ENCODE results near the gene SNRNP25. TPM values are rescaled to one million over a fixed set of nuclear protein-coding genes. Genes with fewer than 3 reads are reported as not detected.
A peak's percentile ranks its signal among the peaks of the same experiment; 100 is the strongest.
"Not testable (repeated sequence)": the region's sequence is repeated elsewhere in the genome, so short reads cannot be mapped to it uniquely, and the experiment has no call there.

SNRNP25 gene
- total RNA-seq, 1 experiment from 2014 or later: 37.0 TPM

DNA sequence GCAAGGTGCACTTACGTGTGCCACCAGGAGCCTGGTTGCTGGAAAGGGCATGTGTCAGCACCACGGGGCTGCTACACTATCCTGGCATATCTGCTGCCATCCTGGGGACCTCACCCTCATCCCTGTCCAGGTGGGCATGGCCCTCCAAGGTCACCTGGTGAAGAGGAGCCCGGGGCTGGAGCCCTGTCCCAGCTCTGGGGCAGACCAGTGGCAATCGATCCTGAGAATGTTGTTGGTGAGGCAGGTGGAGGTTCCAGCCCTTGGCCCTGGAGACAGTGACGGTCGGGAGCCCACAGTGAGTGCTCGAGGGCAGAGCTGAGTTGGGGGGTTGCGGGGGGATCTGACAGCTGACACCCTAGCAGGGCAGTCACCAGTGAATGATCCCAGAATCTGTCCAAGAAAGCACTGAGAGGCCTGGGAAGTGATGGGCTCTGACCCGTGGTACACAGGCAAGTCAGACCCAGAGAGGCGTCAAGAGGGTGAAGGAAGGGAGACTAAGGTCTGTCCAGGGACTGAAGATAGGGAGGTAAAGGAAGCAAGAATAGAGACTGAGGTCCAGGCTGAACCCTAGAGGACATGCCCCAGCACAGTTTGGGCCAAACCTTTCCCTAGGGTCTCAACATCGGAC is 17.8 kb upstream of the SNRNP25 start:
- Histone ChIP-seq H3K9me3 (replicated peaks) (no peaks in the 10 kb centered on the region), H3K27ac (no peak overlapping the region), H3K4me3 (no peak overlapping the region), H3K4me1 (replicated peaks) (no peaks in the 10 kb centered on the region), H3K36me3 (no peaks in the 10 kb centered on the region), H3K27me3 (replicated peaks) (no peaks in the 10 kb centered on the region)
- DNase-seq (ENCODE audit: low read depth in 1 of 2, low spot score in 2 of 2): no peak

DNA sequence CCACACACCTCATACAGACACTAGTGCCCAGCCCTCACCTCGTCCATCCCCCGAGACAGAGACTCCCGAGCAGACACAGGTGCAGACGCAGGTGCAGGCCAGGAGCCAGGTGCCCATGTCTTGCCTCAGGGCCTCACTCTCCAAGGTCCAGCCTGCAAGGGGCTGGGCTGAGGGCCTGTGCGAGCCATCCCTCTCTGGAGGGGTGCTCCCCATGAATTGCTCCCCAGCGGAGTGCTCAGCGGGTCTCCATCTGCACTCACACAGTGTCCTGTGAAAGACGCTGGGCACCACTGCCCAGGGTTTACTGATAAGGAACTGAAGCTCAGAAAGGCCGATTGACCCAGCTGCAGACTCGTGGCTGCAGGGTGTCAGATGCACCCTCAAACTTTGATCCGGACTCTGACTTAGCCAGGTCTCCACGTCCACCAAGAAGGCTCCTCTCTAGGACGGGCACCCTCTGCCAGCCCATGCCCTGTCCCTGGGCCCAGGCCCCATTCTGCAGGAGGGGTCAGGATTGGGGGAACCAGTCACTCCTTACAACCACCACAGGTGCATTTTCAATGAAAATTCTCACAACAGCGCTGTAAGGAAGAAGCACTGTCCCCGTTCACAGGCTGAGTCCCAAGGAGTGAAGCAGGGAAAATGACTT is 17.2 kb upstream of the SNRNP25 start:
- no peak for DNase-seq (ENCODE audit: low read depth in 1 of 2, low spot score in 2 of 2)
- no peaks in the 10 kb centered on the region for H3K9me3 ChIP-seq (replicated peaks)
- H3K36me3 ChIP-seq: no peaks in the 10 kb centered on the region
- H3K4me1 ChIP-seq (replicated peaks): no peaks in the 10 kb centered on the region
- no peaks in the 10 kb centered on the region for H3K27me3 ChIP-seq (replicated peaks)
- H3K4me3 ChIP-seq: no peak overlapping the region
- H3K27ac ChIP-seq: no peak overlapping the region

DNA sequence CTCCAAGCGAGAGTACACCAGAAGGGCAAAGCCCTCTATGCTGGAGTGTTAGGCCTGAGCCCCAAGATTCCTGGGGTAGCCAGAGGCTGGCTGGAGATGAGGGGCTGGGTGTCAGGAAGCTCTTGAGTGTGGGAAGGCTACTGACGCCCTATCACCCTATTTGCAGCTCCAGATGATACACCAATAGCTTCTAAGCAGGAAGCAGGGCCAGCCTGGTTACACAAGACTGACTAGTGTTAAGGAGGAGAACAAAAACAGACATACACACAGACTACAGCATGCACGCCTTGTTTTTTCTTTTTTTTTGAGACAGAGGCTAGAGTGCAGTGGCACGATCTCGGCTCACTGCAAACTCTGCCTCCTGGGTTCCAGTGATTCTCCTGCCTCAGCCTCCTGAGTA is 16.1 kb upstream of the SNRNP25 start:
- Histone ChIP-seq H3K4me1 (replicated peaks) (no peaks in the 10 kb centered on the region), H3K4me3 (no peak overlapping the region), H3K27me3 (replicated peaks) (no peaks in the 10 kb centered on the region), H3K9me3 (replicated peaks) (no peaks in the 10 kb centered on the region), H3K27ac (no peak overlapping the region), H3K36me3 (no peaks in the 10 kb centered on the region)
- DNase-seq (ENCODE audit: low read depth in 1 of 2, low spot score in 2 of 2): no peak

DNA sequence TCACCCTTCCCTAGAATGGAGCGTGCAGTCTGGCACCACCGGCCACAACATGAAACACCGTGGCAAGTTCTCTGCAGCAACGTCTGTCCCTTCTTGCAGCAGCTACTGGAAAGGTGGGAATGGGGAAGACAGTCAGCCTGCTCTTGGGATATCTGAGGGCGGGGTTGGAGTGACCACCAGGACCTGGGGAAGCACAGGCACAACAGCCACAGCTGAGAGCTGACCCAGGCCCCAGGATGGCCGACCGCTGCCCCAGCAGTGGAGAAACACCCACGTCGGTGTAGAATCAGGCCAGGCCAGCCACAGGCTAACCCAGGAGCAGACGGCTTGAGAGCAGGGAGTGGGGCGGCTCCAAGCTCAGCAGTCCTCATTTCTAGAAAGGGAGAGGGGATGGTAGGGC is 15.4 kb upstream of the SNRNP25 start:
- not testable (repeated sequence) for H3K36me3 ChIP-seq; H3K27ac ChIP-seq; H3K27me3 ChIP-seq (replicated peaks); H3K4me3 ChIP-seq; H3K9me3 ChIP-seq (replicated peaks); H3K4me1 ChIP-seq (replicated peaks); DNase-seq (ENCODE audit: low read depth in 1 of 2, low spot score in 2 of 2)

DNA sequence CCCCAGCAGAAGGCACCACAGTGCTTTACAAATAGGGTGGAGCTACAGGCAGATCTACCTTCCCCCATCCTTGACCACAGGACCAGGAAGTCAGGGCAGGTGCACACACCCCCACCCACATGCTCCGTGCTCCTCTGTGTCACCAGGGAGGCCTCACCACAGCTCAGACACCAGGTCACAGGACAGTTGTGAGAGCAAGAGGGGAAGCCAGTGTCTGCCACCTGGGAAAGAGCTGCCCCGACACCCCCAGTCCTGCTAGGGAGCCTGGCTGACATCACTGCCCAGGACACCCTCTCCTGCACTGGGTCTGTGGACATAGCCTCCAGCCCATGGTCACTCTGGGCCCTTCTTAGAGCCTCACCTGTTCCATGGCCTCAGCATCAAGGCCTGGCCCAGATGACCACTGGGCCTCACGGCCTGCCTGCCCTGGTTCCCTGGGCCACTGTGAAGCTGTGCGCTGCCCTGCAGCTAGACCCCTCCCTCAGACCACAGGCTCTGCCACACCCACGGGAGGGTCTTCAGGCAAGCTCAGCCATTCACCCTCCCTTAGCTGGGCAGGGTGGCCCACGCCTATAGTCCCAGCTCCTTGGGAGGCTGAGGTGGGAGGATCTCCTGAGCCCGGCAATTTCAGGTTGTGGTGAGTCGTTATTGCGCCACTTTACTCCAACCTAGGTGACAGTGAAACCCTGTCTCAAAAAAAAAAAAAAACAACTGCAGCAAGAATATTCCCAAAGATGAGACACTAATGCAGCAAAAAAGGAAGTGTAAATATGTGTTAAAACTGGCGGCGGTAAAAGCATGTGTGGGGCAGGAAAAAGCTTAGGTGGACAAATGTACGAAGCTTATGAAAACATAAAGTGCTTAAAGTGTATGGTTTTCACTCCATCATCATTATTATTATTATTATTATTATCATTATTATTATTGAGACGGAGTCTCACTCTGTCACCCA is 14.4 kb upstream of the SNRNP25 start:
- Histone ChIP-seq H3K27ac (no peak overlapping the region), H3K9me3 (replicated peaks) (no peaks in the 10 kb centered on the region), H3K4me1 (replicated peaks) (no peaks in the 10 kb centered on the region), H3K27me3 (replicated peaks) (no peaks in the 10 kb centered on the region), H3K4me3 (no peak overlapping the region), H3K36me3 (peaks cover 7% of the 10 kb centered on the region)
- DNase-seq (ENCODE audit: low read depth in 1 of 2, low spot score in 2 of 2): no peak

DNA sequence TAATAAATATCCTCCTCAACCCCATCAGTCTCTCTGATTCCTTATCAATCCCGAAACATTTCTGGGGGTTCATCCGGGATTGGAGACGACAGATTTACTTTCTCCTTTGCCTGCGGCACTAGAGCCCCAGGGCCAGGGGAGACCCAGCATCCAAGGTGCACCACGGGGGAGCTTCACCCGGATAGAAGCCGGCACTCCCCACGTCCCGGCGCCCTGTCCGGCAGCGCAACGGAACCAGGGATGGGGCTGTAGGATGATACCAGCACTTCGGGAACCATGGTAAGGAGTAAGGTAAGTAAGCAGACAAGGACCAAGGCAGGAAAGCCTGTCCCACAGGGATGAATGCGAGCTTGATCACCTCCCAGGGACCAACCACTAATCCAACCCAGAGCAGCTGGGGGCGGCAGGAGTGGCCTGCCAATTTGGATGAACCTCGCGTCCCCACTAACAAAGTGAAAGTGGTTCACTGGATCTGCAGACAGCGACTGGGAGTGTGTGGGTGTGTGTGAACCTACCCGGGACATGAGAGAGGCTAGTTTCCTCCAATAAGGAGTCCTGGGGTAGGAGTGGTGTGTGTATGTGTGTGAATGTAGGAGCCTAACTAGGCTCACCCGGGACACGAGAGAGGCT is 12.1 kb upstream of the SNRNP25 start:
- no peaks in the 10 kb centered on the region for H3K9me3 ChIP-seq (replicated peaks)
- no peak for DNase-seq (ENCODE audit: low read depth in 1 of 2, low spot score in 2 of 2)
- H3K36me3 ChIP-seq: peaks cover 13% of the 10 kb centered on the region
- no peak overlapping the region for H3K27ac ChIP-seq
- no peaks in the 10 kb centered on the region for H3K27me3 ChIP-seq (replicated peaks)
- no peaks in the 10 kb centered on the region for H3K4me1 ChIP-seq (replicated peaks)
- H3K4me3 ChIP-seq: no peak overlapping the region

DNA sequence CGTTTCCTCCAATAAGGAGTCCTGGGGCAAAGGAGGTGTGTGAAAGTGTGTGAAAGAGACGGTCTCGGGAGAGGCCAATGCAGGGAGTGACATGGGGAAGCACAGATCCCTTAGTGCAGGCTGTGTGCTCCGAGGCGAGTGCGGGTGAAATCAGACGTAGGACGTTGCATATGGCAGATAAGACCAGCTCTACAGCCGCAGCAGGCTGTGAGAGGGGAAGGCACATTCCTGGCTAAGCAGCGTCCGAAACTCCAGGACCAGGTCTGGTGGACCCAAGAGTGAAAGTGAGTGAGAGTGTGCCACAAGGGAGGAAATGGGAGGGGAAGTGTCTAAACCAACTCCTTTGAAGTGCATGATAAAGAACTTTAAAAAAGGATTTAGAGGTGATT is 11.6 kb upstream of the SNRNP25 start:
- no peaks in the 10 kb centered on the region for H3K4me1 ChIP-seq (replicated peaks)
- no peaks in the 10 kb centered on the region for H3K9me3 ChIP-seq (replicated peaks)
- H3K27me3 ChIP-seq (replicated peaks): no peaks in the 10 kb centered on the region
- peaks cover 17% of the 10 kb centered on the region for H3K36me3 ChIP-seq
- H3K27ac ChIP-seq: no peak overlapping the region
- peak in 1 of 2 experiments; percentile 16 for DNase-seq (ENCODE audit: low read depth in 1 of 2, low spot score in 2 of 2)
- no peak overlapping the region for H3K4me3 ChIP-seq

DNA sequence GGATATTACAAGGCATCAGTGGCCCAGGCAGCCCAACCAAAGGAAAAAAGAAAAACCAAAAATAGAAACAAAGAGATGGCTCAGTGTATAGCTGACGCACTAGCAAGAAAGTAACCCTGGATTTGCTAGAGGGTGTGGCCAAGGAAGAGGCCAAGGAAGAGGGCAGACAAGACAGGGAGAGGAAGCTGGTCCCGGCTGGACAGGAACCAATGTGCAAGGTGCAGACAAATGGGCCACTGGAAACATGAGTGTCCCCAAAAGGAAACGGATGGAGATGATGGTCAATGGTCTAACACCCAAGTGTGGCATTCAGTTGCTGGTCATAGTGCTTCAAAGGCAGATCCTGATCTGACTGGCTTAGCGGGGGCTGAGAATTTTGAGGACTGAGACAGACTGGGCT is 10.9 kb upstream of the SNRNP25 start:
- Histone ChIP-seq H3K9me3 (replicated peaks) (no peaks in the 10 kb centered on the region), H3K36me3 (peaks cover 21% of the 10 kb centered on the region)

DNA sequence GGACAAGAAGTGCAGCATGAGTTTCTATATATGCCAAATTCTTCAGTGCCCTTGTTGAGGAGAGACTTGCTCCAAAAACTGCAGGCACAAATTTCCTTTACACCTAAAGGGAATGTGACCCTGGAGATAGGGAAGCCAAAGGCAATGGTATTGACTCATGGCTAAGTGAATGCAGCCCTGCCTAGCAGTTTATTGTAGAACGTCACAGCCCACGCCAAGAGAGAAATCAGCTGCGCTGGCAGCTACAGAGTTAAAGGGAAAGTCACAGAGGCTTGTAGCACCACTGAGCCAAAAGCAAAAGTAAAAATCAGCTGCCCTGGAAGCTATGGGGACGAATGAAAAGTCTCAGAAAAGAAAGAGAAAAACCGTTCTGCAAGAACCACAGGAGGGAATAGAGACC is 10.3 kb upstream of the SNRNP25 start:
- peaks cover 25% of the 10 kb centered on the region for H3K36me3 ChIP-seq
- DNase-seq (ENCODE audit: low read depth in 1 of 2, low spot score in 2 of 2): no peak
- H3K27me3 ChIP-seq (replicated peaks): no peaks in the 10 kb centered on the region

More for the DNA sequence above, 10.9 kb upstream of the SNRNP25 start:
- no peak overlapping the region for H3K4me3 ChIP-seq
- no peaks in the 10 kb centered on the region for H3K4me1 ChIP-seq (replicated peaks)
- H3K27me3 ChIP-seq (replicated peaks): no peaks in the 10 kb centered on the region
- no peak overlapping the region for H3K27ac ChIP-seq
- DNase-seq (ENCODE audit: low read depth in 1 of 2, low spot score in 2 of 2): no peak

DNA sequence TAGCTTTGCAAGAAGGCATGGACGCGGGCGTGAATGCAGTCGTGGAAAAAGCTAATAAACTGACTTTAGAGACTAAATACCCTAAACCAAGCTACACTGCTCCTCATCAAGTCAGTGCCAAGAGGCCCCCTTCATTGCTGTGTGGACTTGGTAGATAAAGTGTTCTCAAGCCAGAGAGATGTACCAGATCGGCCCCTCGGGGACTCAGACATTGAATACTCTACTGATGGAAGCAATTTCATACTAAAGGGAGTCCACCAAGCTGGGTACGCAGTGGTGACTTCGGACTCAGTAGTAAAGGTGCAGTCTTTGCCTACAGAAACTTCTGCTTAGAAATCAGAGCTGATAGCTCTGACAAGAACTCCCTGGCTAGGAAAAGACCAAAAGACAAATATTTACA is 9.0 kb upstream of the SNRNP25 start:
- peaks cover 26% of the 10 kb centered on the region for H3K36me3 ChIP-seq
- no peaks in the 10 kb centered on the region for H3K27me3 ChIP-seq (replicated peaks)
- H3K27ac ChIP-seq: no peak overlapping the region
- no peak for DNase-seq (ENCODE audit: low read depth in 1 of 2, low spot score in 2 of 2)
- no peaks in the 10 kb centered on the region for H3K4me1 ChIP-seq (replicated peaks)
- no peaks in the 10 kb centered on the region for H3K9me3 ChIP-seq (replicated peaks)
- H3K4me3 ChIP-seq: no peak overlapping the region

More for the DNA sequence above, 10.3 kb upstream of the SNRNP25 start:
- H3K4me1 ChIP-seq (replicated peaks): no peaks in the 10 kb centered on the region
- no peak overlapping the region for H3K27ac ChIP-seq
- H3K9me3 ChIP-seq (replicated peaks): no peaks in the 10 kb centered on the region
- no peak overlapping the region for H3K4me3 ChIP-seq

DNA sequence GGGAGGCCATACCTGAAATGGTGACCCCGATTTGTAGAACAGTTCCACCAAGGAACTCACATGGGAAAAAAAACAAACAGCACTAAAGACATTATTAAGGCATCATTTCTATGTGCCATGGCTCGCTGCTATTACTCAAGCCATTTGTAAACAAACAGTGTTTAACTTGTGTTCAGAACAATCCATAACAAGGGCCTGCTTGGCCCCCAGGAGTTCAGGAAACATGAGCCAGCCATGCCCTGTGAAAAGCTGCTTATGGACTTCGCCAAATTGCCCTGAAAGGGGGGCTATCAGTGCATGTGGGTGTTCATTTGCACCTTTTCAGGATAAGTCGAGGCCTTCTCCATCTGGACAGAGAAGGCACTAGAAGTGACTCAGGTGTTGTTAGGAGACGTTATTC is 8.2 kb upstream of the SNRNP25 start:
- no peak overlapping the region for H3K4me3 ChIP-seq
- H3K4me1 ChIP-seq (replicated peaks): no peaks in the 10 kb centered on the region
- no peak overlapping the region for H3K27ac ChIP-seq
- H3K9me3 ChIP-seq (replicated peaks): no peaks in the 10 kb centered on the region
- DNase-seq (ENCODE audit: low read depth in 1 of 2, low spot score in 2 of 2): no peak
- H3K36me3 ChIP-seq: peaks cover 32% of the 10 kb centered on the region
- no peaks in the 10 kb centered on the region for H3K27me3 ChIP-seq (replicated peaks)

DNA sequence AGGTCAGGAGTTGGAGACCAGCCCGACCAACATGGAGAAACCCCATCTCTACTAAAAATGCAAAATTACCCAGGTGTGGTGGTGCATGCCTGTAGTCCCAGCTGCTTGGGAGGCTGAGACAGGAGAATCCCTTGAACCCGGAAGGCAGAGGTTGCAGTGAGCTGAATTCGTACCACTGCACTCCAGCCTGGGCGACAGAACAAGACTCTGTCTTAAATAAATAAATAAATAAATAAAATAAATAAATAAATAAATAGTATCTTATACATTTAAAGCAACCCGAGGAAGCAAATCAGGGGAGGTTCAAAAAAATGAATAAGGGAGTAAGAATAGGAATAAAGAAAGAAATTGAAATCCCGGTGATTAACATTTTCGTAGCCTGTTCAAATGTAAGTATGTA is 7.1 kb upstream of the SNRNP25 start:
- H3K27me3 ChIP-seq (replicated peaks); DNase-seq (ENCODE audit: low read depth in 1 of 2, low spot score in 2 of 2); H3K4me3 ChIP-seq; H3K9me3 ChIP-seq (replicated peaks); H3K4me1 ChIP-seq (replicated peaks); H3K27ac ChIP-seq: not testable (repeated sequence)
- H3K36me3 ChIP-seq: peaks cover 43% of the 10 kb centered on the region

DNA sequence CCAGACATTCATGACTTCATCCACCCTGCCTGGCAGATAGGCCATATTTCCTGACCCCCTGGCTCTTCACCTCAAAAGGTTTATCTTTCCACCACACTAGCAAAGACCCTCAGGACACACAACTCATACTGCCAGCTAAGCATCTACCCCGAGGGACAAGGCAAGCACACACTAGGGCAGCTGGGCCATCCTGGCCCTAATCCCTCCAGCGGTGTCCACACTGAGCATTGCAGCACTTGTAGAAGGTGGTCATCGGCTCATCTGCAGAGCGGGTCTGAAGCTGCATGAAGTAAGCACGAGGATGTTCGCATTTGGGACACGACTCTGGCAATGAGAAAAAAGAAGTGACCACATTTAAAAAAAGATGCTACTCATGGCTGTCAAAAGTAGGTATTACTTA is 6.4 kb upstream of the SNRNP25 start:
- no peaks in the 10 kb centered on the region for H3K4me1 ChIP-seq (replicated peaks)
- no peaks in the 10 kb centered on the region for H3K27me3 ChIP-seq (replicated peaks)
- DNase-seq (ENCODE audit: low read depth in 1 of 2, low spot score in 2 of 2): no peak
- peaks cover 44% of the 10 kb centered on the region for H3K36me3 ChIP-seq
- H3K27ac ChIP-seq: no peak overlapping the region
- H3K9me3 ChIP-seq (replicated peaks): no peaks in the 10 kb centered on the region
- H3K4me3 ChIP-seq: no peak overlapping the region

Data from SJSA1 (cell line).